GM12891 (cell line): ENCODE measurements around the gene SYT10.
"Not testable (repeated sequence)": the region's sequence is repeated elsewhere in the genome, so short reads cannot be mapped to it uniquely, and the experiment has no call there.

Experiments
- DNase-seq: peaks from one replicate; pipeline ENCODE4 v3.0.0; 2011; ENCODE audit warnings: low spot score; ENCODE audit not compliant: insufficient read length
- FAIRE-seq: peaks from 2 replicates; lab custom pipeline; 2011; peaks lifted over from hg19 to GRCh38; lab: Jason Lieb, UNC
- PAX5 ChIP-seq: IDR thresholded peaks from 2 replicates; pipeline ENCODE4 v1.6.1; 2011; ENCODE audit warnings: low read length, moderate library complexity, mild to moderate bottlenecking; ENCODE audit not compliant: insufficient read depth, severe bottlenecking
- POLR2A ChIP-seq: IDR thresholded peaks from 2 replicates; pipeline ENCODE4 v1.6.1; 2011; ENCODE audit warnings: low read depth, low read length, control low read depth
- POLR2AphosphoS5 ChIP-seq: IDR thresholded peaks from 2 replicates; pipeline ENCODE4 v1.6.1; 2011; ENCODE audit warnings: low read depth, low read length, control low read depth
- POU2F2 ChIP-seq: IDR thresholded peaks from 2 replicates; pipeline ENCODE4 v1.6.1; 2011; ENCODE audit warnings: low read depth, mild to moderate bottlenecking, control low read depth, low read length, moderate library complexity
- SPI1 ChIP-seq: IDR thresholded peaks from 2 replicates; pipeline ENCODE4 v1.6.1; 2011; ENCODE audit warnings: low read depth, low read length, control low read depth
- TAF1 ChIP-seq: IDR thresholded peaks from 2 replicates; pipeline ENCODE4 v1.6.1; 2011; ENCODE audit warnings: low read depth, low read length, control low read depth

Gene SYT10

GRCh38 chr12:33438851-33439586 lies 600 bp downstream of the SYT10 start:
- FAIRE-seq (no peak), DNase-seq (peak; percentile 13)
- no peak for TF ChIP-seq POU2F2
- no peak for TF ChIP-seq POLR2AphosphoS5
- TF ChIP-seq SPI1: no peak
- no peak for TF ChIP-seq POLR2A
- TF ChIP-seq PAX5: no peak
- TF ChIP-seq TAF1: no peak

GRCh38 chr12:33438025-33438772 lies 1.4 kb downstream of the SYT10 start:
- DNase-seq (no peak), FAIRE-seq (no peak)
- TF ChIP-seq SPI1: no peak
- no peak for TF ChIP-seq TAF1
- TF ChIP-seq PAX5: no peak

GRCh38 chr12:33437598-33437997 lies 2.0 kb downstream of the SYT10 start:
- DNase-seq (no peak), FAIRE-seq (no peak)
- TF ChIP-seq POU2F2: no peak
- TF ChIP-seq SPI1: no peak
- TF ChIP-seq POLR2AphosphoS5: no peak
- TF ChIP-seq TAF1: no peak
- no peak for TF ChIP-seq POLR2A
- no peak for TF ChIP-seq PAX5

- TF ChIP-seq POLR2A (no peak), TAF1 (no peak), POU2F2 (no peak), SPI1 (no peak), PAX5 (no peak), POLR2AphosphoS5 (no peak)
- FAIRE-seq (no peak), DNase-seq (no peak)
These were observed 6.6 kb downstream of the SYT10 start for GRCh38 chr12:33432992-33433391.

- FAIRE-seq (no peak), DNase-seq (no peak)
- TF ChIP-seq POLR2AphosphoS5: no peak
- no peak for TF ChIP-seq TAF1
- TF ChIP-seq SPI1: no peak
- TF ChIP-seq POLR2A: no peak
- no peak for TF ChIP-seq PAX5
- TF ChIP-seq POU2F2: no peak
These were observed 8.0 kb downstream of the SYT10 start for GRCh38 chr12:33431648-33432047.

- DNase-seq: no peak
- no peak for TF ChIP-seq PAX5
- TF ChIP-seq SPI1: no peak
- no peak for TF ChIP-seq TAF1
- no peak for TF ChIP-seq POU2F2
- TF ChIP-seq POLR2A: no peak
- TF ChIP-seq POLR2AphosphoS5: no peak
- FAIRE-seq: no peak
These were observed 10.2 kb downstream of the SYT10 start for GRCh38 chr12:33429468-33429867.

GRCh38 chr12:33427071-33427470 lies 12.5 kb downstream of the SYT10 start:
- DNase-seq: no peak
- TF ChIP-seq TAF1: no peak
- TF ChIP-seq PAX5: no peak
- no peak for TF ChIP-seq SPI1
- no peak for TF ChIP-seq POLR2A
- no peak for FAIRE-seq

GRCh38 chr12:33423706-33424105 lies 15.9 kb downstream of the SYT10 start:
- no peak for FAIRE-seq
- DNase-seq: no peak

GRCh38 chr12:33412410-33412809 lies 27.2 kb downstream of the SYT10 start:
- not testable (repeated sequence) for FAIRE-seq, DNase-seq

More at GRCh38 chr12:33423706-33424105, 15.9 kb downstream of the SYT10 start:
- TF ChIP-seq SPI1: no peak
- no peak for TF ChIP-seq POLR2AphosphoS5
- no peak for TF ChIP-seq TAF1
- TF ChIP-seq PAX5: no peak
- TF ChIP-seq POLR2A: no peak
- TF ChIP-seq POU2F2: no peak

GRCh38 chr12:33383503-33383902 lies 56.1 kb downstream of the SYT10 start:
- no peak for TF ChIP-seq POLR2AphosphoS5
- FAIRE-seq: no peak

More at GRCh38 chr12:33383503-33383902, 56.1 kb downstream of the SYT10 start:
- DNase-seq: no peak
